Measurements from ENCODE around the gene SDK1.

The SDK1 gene

DNA sequence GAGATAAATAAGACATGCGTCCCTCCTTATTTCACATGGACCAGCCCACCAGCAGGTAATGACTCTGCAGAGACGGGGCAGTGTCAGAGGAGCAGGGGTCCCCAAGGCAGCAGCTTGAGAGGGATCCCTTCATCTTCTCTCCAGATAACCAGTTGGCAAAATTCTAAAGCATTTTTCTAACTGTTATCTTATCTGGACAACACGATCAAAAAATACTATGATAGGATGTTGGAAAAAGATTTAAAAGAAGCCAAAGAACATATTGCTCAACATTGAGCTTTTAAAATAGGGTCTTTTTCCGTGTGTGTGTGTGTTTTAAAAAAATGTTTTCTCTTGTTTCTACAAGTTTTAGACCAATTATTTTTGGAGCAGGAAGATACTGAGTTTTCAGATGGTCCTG lies 641.2 kb downstream of the SDK1 start:
- DNase-seq (ENCODE audit: low read depth), result no peak
- TF ChIP-seq, protein P1, sequence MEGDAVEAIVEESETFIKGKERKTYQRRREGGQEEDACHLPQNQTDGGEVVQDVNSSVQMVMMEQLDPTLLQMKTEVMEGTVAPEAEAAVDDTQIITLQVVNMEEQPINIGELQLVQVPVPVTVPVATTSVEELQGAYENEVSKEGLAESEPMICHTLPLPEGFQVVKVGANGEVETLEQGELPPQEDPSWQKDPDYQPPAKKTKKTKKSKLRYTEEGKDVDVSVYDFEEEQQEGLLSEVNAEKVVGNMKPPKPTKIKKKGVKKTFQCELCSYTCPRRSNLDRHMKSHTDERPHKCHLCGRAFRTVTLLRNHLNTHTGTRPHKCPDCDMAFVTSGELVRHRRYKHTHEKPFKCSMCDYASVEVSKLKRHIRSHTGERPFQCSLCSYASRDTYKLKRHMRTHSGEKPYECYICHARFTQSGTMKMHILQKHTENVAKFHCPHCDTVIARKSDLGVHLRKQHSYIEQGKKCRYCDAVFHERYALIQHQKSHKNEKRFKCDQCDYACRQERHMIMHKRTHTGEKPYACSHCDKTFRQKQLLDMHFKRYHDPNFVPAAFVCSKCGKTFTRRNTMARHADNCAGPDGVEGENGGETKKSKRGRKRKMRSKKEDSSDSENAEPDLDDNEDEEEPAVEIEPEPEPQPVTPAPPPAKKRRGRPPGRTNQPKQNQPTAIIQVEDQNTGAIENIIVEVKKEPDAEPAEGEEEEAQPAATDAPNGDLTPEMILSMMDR (IDR thresholded peaks at IDR 0.05; ENCODE audit: low read depth, low read length, missing control alignments), result no peak
- in situ Hi-C loops (cut with HindIII; ENCODE audit: low sequenced_read_pairs), result loop anchor here (5.0 kb wide), 1 partner anchor 50 kb away; no protein-coding TSS in a partner anchor
- no peak overlapping the region for H3K4me3 ChIP-seq (ENCODE audit: low read depth, low read length)

DNA sequence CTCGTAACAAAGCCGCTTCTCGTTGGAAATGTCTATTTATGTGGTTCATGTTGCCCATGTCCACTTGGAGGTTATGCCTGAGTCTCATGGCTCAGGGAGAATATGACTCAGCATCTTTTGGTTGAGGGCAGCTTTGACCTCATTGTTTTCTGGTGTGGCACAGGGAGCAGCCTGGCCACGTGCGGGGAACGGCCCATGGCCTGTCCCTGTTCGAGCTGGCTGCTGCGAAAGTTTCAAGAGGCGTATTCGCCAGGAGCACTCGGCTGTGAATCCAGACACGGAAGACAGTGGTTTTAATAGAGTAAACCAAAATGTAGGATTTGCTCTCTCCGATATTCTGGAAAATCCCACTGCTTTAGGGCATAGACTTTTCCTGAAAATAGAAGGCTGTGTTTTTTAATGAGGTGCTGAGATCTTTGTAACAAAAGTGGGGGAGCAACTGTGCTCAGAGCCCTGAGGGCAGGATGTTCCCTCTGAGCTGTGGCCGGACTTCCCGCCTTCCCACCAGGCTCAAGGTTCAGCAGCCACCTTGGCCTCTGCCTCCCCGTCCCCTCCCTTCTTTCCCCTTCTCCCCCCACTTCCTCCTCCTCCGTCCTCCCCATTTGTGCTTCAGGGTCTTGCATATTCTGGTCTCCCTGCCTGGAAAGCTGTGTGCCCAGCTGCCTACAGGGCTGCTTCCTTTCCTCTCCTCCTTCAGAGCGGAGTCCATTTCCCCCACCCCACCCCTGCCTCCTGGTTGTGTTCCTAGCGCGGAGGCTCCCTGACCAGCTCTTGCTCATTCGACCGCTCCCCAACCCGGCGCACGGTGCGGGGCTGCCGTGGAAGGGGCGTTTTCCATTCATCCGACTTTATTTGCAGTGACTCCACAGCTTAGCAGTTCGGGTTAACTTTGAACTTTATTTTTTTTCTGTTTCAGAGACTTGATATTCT lies 642.0 kb downstream of the SDK1 start:
- DNase-seq (ENCODE audit: low read depth), result no peak
- TF ChIP-seq, protein P1 (IDR thresholded peaks at IDR 0.05; ENCODE audit: low read depth, low read length, missing control alignments), result no peak
- H3K4me3 ChIP-seq (ENCODE audit: low read depth, low read length), result no peak overlapping the region
- in situ Hi-C loops (cut with HindIII; ENCODE audit: low sequenced_read_pairs), result loop anchor here (5.0 kb wide), 1 partner anchor 51 kb away; no protein-coding TSS in a partner anchor

DNA sequence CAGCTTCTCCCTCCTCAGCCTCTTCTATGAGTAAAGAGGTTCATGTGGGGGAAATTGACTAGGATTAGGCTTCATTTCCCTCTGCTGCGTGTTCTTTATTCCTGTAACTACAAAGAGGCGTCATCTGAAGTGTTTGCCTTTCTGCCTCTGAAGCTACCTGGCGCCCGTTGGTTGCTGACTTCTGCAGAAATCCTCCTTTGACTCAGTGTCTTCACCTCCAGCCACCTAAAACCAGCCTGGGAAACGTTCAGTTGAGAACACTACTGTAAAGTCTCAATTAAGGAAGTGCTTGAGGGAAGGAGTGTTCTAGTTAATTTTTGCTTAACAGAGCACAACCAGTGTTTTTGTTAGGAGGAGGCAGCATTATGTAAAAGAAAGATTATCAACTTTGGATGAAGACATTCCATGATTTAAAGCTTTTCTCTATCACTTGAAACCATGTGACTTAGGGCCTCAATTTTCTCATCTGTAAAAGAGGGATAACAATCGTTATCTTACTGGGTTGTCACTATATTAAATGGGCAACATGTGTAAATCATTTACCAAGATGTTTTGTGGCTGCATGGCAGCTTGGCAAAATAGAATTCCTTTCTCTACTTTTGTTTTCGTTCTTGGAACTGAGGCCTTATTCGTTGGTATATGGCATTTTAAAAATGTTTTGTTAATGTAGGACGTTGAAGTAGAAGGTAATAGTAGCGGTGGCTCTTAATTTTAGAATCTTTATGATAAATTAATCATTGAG lies 642.9 kb downstream of the SDK1 start:
- TF ChIP-seq, protein P1 (IDR thresholded peaks at IDR 0.05; ENCODE audit: low read depth, low read length, missing control alignments), result no peak
- no peak overlapping the region for H3K4me3 ChIP-seq (ENCODE audit: low read depth, low read length)
- no peak for DNase-seq (ENCODE audit: low read depth)
- in situ Hi-C loops (cut with HindIII; ENCODE audit: low sequenced_read_pairs), result loop anchor here (5.0 kb wide), 1 partner anchor 52 kb away; no protein-coding TSS in a partner anchor

DNA sequence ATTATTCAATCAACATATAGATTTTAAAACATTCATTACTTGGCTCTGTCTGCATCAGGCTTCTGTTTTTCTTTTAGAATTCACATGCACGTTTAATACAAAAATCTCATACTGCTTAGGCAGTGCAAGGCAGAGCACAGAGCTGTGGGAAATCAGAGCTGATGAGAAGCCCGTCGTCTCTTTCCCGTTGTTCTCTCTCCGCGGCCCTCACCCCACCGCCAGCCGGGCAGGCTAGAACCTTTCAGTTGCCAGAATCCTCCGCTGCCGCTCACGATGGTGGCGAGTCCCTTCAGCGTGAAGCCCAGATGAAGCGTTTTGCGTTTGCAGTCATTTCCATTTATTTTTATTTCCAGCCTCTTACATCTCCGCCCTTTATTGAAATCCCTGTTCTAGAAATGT lies 648.2 kb downstream of the SDK1 start:
- DNase-seq (ENCODE audit: low read depth), result no peak
- in situ Hi-C loops (cut with HindIII; ENCODE audit: low sequenced_read_pairs), result no loop called here
- H3K4me3 ChIP-seq (ENCODE audit: low read depth, low read length), result no peak overlapping the region
- TF ChIP-seq, protein P1 (IDR thresholded peaks at IDR 0.05; ENCODE audit: low read depth, low read length, missing control alignments), result no peak

DNA sequence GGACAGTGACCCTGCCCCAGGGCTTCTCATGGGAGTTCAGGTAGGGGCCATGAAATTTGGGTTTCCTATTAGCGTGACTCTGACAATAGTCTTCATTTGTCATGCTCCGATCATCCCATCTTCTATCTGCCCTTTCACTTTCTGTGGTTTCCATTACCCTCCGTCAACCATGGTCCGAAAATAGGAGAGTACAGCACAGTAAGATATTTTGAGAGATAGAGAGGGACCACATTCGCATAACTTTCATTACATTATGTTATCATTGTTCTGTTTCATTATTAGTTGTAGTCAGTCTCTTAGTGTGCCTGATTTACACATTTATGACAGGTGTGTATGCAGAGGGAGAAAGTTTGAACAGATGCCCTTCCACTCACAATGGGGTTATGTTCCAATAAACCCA lies 649.2 kb downstream of the SDK1 start:
- TF ChIP-seq, protein P1 (IDR thresholded peaks at IDR 0.05; ENCODE audit: low read depth, low read length, missing control alignments), result no peak
- H3K4me3 ChIP-seq (ENCODE audit: low read depth, low read length), result no peak overlapping the region
- in situ Hi-C loops (cut with HindIII; ENCODE audit: low sequenced_read_pairs), result no loop called here
- DNase-seq (ENCODE audit: low read depth), result no peak

DNA sequence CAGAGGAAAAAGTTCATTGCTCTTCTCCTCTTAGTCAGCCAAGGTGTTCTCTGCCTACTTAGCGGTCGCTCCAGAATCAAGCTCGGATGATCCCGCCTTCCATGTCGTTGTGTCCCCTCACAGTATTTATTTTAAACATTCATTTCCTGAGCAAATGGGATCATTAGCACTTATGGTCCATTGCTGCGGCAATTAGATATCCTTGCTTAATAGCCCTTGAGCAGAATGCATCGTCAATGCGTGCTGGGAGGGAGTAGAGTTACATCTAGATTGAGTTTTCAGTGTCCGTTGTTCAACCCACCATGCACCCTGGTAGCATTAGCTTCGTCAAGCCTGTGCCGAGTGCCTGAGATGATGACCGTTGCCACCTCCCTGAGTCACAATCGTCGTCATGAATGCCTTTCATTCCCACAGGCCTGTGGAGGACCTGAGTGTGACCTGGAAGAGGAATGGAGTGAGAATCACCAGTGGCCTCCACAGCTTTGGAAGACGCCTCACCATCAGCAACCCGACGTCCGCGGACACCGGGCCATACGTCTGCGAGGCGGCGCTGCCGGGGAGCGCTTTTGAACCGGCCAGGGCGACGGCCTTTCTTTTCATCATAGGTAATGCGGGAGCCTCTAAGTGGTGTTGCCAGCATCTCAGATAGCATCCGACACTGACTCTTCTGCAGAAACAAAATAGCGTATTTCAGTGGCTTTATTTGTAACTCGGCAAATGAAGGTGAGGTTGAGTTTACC lies 650.4 kb downstream of the SDK1 start:
- TF ChIP-seq, protein P1 (IDR thresholded peaks at IDR 0.05; ENCODE audit: low read depth, low read length, missing control alignments), result no peak
- no peak for DNase-seq (ENCODE audit: low read depth)
- in situ Hi-C loops (cut with HindIII; ENCODE audit: low sequenced_read_pairs), result no loop called here
- H3K4me3 ChIP-seq (ENCODE audit: low read depth, low read length), result no peak overlapping the region

Data from astrocyte of the cerebellum (primary cell).